HUDEP-2 (cell line): Measurements from ENCODE around the gene LRRC4B.
"Not testable (repeated sequence)": the region's sequence is repeated elsewhere in the genome, so short reads cannot be mapped to it uniquely, and the experiment has no call there.

Source experiments
- DNase-seq, 76 experiments: peaks; one replicate each; lab custom pipeline; 2025; ENCODE audit not compliant: unreplicated experiment in 76 of 76; lab: John Stamatoyannopoulos, UW

LRRC4B gene

GRCh38 chr19:50475101-50475568, 93.1 kb downstream of the LRRC4B start:
- no peak for DNase-seq

DNA sequence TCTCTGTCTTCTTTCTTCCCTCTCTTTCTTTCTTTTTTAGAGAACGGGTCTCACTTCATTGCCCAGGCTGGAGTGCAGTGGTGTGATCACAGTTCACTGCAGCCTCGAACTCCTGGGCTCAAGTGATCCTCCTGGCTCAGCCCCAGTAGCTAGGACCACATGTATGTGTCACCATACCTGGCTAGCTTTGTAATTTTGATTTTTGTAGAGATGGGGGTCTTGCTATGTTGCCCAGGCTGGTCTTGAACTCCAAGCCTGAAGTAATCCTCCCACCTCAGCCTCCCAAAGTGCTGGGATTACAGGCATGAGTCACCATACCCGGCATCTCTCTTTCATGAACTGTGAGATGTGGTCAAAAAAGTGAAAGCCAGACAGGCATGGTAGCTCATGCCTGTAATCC, 94.9 kb downstream of the LRRC4B start:
- DNase-seq: not testable (repeated sequence)

- peak in 26 of 76 experiments; percentile 9 to 43 (median 22) for DNase-seq
These were observed 99.4 kb downstream of the LRRC4B start for GRCh38 chr19:50468818-50469217.

GRCh38 chr19:50467566-50467965, 100.7 kb downstream of the LRRC4B start:
- no peak for DNase-seq
